Stimulated activated CD4-positive, alpha-beta T cell treated with anti-CD3 and anti-CD28 coated beads, Interleukin-15, amount 100 ng/mL, for 24 hours (primary cell): ENCODE results near the gene SAPCD2.

Experiments
- DNase-seq: peaks from one replicate; pipeline ENCODE4 v3.0.0-alpha.2; 2020

Gene SAPCD2

GRCh38 chr9:137014776-137015539, 55.4 kb downstream of the SAPCD2 start:
- DNase-seq, result no peak

- DNase-seq, result no peak
Measured at GRCh38 chr9:137014166-137014565, 56.2 kb downstream of the SAPCD2 start.

- DNase-seq, result no peak
Measured at GRCh38 chr9:137013571-137013940, 56.8 kb downstream of the SAPCD2 start.

GRCh38 chr9:137012694-137013570, 57.4 kb downstream of the SAPCD2 start:
- DNase-seq, result no peak
